Measurements from ENCODE around the gene AKIRIN2. TPM values are rescaled to one million over a fixed set of nuclear protein-coding genes. Genes with fewer than 3 reads are reported as not detected.

The AKIRIN2 gene
- total and polyA plus RNA-seq, 12 donors, result 14.8 to 56.0 (median 43.1) TPM

DNA sequence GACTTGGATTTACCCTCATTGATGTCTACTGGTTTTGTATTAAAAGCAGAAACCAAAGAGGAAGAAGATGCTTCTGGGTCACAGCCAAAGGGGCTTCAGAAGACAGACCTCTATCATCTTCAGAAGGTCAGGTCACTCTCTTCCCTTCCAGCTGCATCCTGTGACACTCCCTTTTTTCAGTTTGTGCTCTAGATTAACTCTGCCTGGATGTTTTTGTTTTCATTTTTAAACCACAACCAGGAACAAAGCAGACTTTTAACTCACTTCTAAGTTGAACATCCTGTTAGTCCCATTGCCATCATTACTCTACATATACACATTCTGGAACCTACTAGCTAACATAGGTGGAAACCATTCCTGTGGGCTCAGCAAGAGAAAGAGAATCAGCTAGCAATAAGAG lies 45.2 kb downstream of the AKIRIN2 start:
- no peak overlapping the region for H3K4me3 ChIP-seq
- peaks cover 0 to 72% (median 0%) of the 10 kb centered on the region in 9 donors for H3K36me3 ChIP-seq

DNA sequence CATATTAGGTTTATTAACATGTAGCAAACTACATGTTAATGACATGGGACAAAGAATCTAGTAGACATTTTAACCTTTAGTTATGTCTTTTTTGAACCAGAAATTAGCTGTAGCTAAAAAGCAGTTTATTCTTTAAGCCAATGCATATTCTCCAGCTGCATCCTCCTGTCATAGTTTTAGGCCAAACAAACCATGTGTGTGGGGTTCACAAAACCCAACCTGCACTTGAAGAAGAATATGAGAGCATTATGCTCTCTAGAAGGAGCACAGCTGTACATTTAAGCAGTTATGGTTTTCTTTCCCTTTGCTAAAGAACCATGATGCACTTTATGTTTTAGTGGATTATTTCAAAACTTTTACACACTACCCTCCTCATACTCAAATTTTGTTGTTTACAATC lies 46.2 kb downstream of the AKIRIN2 start:
- no peak for DNase-seq
- Histone ChIP-seq H3K36me3 (peaks cover 0 to 74% (median 0%) of the 10 kb centered on the region in 9 donors), H3K4me1 (peaks cover 0 to 28% (median 7%) of the 10 kb centered on the region in 9 donors), H3K9me3 (no peaks in the 10 kb centered on the region), H3K27ac (no peak overlapping the region), H3K27me3 (no peaks in the 10 kb centered on the region), H3K4me3 (no peak overlapping the region)
- ATAC-seq, result no peak
- TF ChIP-seq, protein P1, sequence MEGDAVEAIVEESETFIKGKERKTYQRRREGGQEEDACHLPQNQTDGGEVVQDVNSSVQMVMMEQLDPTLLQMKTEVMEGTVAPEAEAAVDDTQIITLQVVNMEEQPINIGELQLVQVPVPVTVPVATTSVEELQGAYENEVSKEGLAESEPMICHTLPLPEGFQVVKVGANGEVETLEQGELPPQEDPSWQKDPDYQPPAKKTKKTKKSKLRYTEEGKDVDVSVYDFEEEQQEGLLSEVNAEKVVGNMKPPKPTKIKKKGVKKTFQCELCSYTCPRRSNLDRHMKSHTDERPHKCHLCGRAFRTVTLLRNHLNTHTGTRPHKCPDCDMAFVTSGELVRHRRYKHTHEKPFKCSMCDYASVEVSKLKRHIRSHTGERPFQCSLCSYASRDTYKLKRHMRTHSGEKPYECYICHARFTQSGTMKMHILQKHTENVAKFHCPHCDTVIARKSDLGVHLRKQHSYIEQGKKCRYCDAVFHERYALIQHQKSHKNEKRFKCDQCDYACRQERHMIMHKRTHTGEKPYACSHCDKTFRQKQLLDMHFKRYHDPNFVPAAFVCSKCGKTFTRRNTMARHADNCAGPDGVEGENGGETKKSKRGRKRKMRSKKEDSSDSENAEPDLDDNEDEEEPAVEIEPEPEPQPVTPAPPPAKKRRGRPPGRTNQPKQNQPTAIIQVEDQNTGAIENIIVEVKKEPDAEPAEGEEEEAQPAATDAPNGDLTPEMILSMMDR (IDR thresholded peaks at IDR 0.05), result no peak
- intact Hi-C loops (cut with DNase I), result no loop called here

More for the DNA sequence above, 45.2 kb downstream of the AKIRIN2 start:
- TF ChIP-seq, protein P1 (IDR thresholded peaks at IDR 0.05), result no peak
- no peak for ATAC-seq
- intact Hi-C loops (cut with DNase I), result no loop called here
- no peaks in the 10 kb centered on the region for H3K9me3 ChIP-seq
- H3K4me1 ChIP-seq, result peaks cover 0 to 30% (median 7%) of the 10 kb centered on the region in 9 donors
- H3K27ac ChIP-seq, result no peak overlapping the region
- no peaks in the 10 kb centered on the region for H3K27me3 ChIP-seq
- no peak for DNase-seq

DNA sequence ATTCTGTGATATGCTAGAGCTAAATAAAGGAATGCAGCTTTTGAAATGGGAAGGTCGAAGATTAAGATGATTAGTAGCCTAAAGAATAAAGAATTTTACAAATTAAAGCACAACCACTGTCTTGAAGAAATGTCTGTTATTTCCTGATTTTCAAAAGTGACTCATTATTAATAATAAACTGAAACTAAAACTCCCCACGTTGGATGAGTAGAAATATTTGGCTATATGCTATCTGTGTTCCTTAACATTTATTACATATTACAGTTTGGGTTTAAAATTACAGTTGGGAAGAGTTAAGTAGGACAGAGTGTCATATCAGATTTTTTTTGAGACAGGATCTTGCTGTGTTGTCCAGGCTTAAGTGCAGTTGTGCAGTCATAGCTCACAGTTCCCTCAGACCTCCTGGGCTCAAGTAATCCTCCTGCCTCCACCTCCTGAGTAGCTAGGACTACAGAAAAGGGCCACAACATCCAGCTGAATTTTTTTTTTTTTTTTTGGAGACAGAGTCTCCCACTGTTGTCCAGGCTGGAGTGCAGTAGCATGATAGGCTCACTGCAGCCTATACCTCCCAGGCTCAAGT lies 47.1 kb downstream of the AKIRIN2 start:
- no peaks in the 10 kb centered on the region for H3K9me3 ChIP-seq
- ATAC-seq (no peak), DNase-seq (no peak)
- intact Hi-C loops (cut with DNase I), result no loop called here
- 77 to 92% methylated on average over 2 of the region's 2 CpGs for WGBS, 2 donors
- peaks cover 0 to 19% (median 7%) of the 10 kb centered on the region in 9 donors for H3K4me1 ChIP-seq
- TF ChIP-seq, protein P1 (IDR thresholded peaks at IDR 0.05), result no peak
- H3K27me3 ChIP-seq, result no peaks in the 10 kb centered on the region
- no peak overlapping the region for H3K27ac ChIP-seq
- H3K4me3 ChIP-seq, result no peak overlapping the region
- peaks cover 0 to 77% (median 0%) of the 10 kb centered on the region in 9 donors for H3K36me3 ChIP-seq

DNA sequence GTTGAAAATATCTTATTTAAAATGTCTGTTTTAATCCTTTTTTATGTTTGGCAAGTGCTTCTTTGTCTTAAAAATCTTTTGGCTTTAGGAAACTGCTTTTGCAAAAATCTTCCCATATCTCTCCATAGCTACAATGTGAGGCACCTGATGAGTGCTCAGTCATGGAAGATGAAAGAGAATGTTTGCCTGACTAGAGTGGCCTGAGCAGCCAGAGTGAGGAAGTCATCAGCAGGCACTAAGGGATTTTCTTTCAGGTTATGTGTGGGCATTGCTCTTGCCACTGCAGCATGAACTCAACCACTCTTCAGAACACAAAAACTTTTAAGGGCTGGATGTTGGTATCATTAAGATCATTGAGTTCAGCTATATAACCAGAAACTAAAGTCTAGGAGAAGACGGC lies 47.9 kb downstream of the AKIRIN2 start:
- Histone ChIP-seq H3K4me1 (peaks cover 0 to 12% (median 7%) of the 10 kb centered on the region in 9 donors), H3K36me3 (peaks cover 0 to 73% (median 0%) of the 10 kb centered on the region in 9 donors), H3K27me3 (no peaks in the 10 kb centered on the region), H3K9me3 (no peaks in the 10 kb centered on the region), H3K27ac (no peak overlapping the region), H3K4me3 (no peak overlapping the region)
- TF ChIP-seq, protein P1 (IDR thresholded peaks at IDR 0.05), result no peak
- DNase-seq, result no peak
- intact Hi-C loops (cut with DNase I), result no loop called here
- 96 to 97% methylated on average over 1 of the region's 1 CpG for WGBS, 2 donors
- ATAC-seq, result no peak
